GM21360 (cell line): Measurements from ENCODE around the gene SGCE.

Experiments
- ATAC-seq: cut with Tn5 transposase; IDR thresholded peaks from one replicate; pipeline ENCODE4 v1.9.1; 2021; ENCODE audit warnings: mild to moderate bottlenecking, moderate library complexity; ENCODE audit not compliant: unreplicated experiment

SGCE gene

DNA sequence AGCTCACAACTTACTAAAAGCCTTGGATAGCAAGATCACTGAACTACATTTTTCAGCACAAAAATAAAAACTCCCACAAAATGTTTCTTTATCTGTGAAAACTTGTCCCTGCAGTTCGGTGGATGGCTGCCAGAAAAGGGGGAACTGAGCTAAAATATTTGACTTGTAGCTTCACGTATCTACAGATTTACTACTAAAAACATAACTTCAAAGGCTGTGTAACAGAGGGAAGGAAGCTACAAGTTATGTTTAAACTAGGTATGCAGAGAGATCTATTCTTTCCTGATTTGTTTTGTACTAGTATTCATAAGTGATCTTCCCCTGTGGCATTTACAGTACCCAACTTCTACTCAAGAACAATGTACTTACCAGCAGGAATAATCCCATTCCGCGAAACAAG is 25.1 kb downstream of the SGCE start:
- no peak for ATAC-seq

- no peak for ATAC-seq
Observed at GRCh38 chr7:94623820-94624219, 32.1 kb downstream of the SGCE start.

GRCh38 chr7:94621120-94621519 is 34.8 kb downstream of the SGCE start:
- peak; percentile 8 for ATAC-seq

DNA sequence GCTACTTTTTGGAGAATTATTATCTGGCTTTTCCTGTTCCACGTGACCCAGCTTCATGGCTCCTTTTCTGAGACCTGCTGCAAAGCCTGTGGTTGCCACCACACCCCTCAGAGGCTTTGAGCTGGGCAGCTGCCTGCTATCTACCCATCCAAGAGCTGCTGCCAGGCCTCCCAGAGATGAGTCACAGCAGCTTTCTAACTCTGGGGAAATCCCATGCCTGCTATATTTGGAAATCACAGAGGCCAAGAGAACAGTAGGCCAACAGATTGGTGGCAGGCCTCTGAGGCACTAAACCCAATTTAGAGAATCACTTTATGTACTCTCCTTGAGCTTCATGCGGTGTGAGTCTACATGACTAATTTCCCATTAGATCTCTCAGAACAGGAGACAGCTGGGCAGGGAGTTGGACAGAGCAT is 35.2 kb downstream of the SGCE start:
- peak; percentile 97 for ATAC-seq

GRCh38 chr7:94618126-94618525 is 37.8 kb downstream of the SGCE start:
- no peak for ATAC-seq

DNA sequence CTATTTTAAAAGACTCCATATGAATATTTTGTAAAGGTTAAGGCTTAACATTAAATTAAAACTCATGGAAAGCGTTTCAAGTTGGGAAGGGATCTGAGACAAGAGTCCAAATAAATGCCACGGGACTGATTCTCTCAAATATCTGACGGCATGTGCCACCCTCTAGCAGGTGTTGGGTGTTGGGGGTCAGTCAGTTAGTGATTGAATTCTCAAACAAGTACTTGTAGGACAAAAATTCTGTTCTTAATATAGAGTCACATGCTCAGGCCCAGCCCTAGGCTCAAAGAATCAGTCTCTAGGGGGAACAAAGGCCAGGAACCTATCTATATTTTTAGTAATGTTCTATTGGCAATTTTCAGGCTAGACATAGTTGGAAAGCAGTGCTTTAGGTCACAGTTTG is 39.1 kb downstream of the SGCE start:
- ATAC-seq: no peak

DNA sequence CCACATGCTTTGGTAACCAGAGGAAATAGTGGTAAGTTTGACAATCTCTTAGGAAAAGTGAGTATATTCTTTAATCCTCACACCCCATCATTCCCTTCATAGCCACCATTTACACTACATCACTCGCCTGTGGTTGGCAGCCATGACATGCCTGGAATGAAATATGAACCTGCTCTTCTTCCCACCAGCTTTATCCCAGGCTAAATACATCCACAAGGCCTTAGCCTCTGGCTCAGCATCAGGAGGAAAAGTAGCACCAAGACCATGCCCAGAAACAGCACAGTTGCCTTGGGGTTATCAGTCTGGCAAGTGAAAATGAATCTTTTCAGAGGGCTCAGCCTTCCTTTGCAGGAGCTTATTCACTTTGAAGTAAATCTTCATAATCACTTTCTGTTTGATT is 40.3 kb downstream of the SGCE start:
- ATAC-seq: no peak

DNA sequence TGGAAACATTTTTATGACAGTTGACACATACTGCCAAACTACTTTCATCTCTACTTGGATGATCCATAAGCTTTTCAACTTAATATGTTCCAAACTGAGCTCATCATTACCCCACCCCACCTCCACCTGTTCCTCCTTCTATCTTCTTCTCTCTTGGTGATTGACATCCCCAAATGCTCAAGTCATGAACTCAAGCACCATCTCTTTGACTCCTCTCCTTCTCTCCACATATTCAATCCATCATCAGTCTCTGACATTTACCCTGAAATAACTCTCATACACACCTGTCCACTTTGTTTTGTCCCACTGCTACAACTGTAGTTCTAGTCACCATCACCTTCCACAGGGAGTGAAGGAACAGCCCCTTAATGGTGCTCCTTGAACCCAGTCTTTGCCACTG is 43.3 kb downstream of the SGCE start:
- no peak for ATAC-seq

- no peak for ATAC-seq
Observed at GRCh38 chr7:94612253-94612652, 43.7 kb downstream of the SGCE start.

DNA sequence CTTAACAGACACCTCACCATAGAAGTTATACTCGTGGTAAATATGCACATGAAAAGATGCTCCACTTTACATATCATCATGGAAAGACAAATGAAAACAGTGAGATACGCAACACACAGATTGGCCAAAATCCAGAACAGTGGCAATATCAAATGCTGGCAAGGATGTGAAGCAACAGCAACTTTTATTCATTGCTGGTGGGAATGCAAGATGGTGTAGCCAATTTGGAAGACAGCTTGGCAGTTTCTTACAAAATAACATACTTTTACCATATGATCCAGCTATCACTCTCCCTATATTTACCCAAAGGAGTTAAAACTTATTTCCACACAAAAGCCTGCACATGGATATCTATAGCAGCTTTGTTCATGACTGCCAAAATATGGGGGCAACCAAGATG is 46.4 kb downstream of the SGCE start:
- no peak for ATAC-seq

DNA sequence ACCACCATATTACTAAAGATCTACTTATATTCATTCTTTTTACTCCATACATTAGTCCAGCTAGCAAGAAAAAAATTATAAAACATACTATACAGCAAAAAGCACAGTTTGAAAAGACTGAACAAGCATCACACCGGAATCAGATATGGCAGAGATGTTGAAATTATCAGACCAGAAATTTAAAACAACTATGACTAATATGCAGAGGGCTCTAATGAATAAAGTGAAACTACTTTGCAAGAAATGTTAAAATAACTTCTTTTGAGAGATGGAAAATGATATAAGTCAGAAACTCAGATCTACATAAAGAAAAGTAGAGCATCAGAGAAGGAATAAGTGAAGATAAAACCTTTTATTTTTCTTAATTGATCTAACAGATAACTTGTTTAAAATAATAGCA is 50.9 kb downstream of the SGCE start:
- peak; percentile 66 for ATAC-seq

GRCh38 chr7:94602181-94602580 is 53.8 kb downstream of the SGCE start:
- ATAC-seq: no peak

GRCh38 chr7:94600267-94600666 is 55.7 kb downstream of the SGCE start:
- ATAC-seq: no peak

DNA sequence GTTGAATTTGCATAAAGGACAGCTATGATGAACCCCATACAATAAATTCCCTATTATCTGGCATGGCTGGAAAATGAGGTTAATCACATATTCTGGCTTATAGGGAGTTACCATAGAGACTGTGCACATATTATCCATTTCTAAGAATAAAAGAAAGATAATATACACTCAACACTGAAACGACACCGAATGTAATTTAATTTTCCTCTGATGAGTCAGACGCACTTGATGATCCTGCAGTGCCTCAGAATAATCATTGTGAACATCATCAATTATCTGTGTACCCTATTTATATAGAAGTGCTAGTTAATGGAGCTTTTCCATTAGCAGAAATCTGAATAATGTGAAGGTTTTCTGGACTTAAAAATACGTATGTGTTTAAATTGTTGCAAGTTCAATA is 60.2 kb downstream of the SGCE start:
- ATAC-seq: no peak

DNA sequence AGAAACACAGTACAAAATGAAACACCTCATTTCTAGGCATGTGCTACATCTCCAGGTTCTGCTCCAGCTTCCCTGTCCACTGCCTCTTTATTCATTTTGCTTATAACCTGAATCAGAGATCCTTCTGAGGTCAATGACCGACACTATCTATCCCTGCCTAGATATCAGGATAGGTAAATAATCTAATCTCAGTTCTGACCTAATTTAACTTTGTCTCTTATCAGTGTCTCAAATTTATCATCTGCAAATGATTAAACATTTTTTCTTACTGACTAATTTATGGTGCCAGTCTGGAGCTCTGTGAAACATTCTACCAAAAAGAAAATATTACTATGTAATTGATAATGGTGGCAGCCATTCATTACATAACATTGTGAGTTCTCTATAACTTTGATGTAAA is 61.1 kb downstream of the SGCE start:
- no peak for ATAC-seq

DNA sequence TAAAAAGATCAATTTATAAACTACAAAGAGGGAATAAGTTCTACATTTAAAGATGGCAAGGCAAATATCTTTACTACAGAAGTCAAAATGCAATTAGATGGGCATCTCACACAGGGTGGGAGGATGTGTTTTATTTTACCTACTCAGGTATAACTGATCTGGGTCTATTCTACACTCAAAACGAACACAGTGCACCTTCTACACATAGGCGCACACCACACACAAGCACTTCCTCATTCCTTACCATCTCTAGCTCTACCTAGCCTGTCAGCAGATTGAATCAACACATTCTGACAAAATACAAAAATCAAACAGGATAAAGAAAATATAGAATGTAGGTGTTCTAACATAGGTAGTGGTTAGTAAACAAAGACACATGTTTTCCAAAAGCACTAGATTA is 64.8 kb downstream of the SGCE start:
- ATAC-seq: no peak

DNA sequence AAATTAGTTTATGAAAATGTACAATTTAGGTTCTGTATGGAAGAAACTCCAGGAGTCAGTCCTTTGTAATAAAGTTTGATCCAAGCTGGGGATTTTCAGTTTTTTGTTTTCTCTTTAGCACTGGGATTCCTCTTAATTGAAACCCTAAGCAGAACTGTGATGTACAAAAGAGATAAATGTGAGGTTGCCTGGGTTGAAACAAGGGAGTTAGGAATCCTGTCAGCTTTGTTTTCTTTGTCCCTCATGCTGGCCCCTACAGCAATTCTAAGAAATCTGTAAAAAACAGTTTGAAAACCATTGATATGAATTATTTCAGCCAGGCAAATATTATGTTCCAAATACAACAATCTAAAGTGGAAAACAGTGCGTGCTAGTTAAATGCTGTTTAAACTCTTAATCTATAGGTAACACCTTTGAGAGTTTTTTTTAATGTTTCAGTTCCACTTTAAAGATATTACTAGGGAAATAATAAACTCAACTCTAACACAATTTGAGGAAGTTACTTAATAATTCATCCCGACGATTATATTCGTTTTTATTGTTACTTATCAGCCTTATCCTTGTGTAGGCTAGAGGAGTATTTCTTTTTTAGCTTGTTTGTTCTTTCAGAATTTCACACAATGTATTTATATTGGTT is 65.3 kb downstream of the SGCE start:
- no peak for ATAC-seq

- ATAC-seq: no peak
Observed at GRCh38 chr7:94588075-94588474, 67.9 kb downstream of the SGCE start.

GRCh38 chr7:94584113-94584512 is 71.8 kb downstream of the SGCE start:
- no peak for ATAC-seq

DNA sequence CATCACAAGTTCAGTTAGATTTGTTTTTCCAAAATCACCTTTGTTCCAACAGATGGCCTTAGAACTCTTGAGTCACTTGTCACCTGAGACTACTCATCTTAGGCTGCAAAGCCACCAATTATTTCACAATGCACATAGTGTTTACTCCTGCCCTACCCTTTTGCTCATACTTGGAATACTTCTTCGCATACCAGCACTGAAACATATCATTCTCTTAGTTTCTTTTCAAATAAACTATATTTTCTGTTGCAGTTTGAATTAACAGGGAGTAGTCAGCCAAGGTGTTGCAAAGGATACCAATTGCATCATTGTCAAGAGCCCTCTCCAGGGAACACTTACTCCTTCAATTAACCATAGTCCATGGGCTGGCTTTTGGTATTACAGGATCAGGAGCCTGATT is 75.3 kb downstream of the SGCE start:
- ATAC-seq: no peak

DNA sequence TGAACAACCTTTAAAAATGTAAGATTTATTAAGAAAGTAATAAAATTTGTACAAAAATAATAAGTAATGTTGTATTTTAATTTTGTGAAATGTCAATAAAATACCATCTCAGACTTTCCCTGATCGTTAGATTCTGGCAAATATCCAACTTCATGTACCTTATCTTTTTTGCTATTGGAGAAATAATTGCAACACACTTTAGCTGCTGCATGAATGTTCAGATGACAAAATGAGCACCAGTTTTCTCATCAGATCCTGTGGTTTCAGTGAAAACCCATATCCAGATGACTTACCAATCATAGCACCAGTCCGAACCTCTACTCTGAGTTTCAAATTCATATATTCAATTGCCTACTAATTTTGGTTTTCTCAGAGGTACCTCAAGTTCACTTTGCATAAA is 76.5 kb downstream of the SGCE start:
- ATAC-seq: no peak

- ATAC-seq: no peak
Observed at GRCh38 chr7:94578614-94579013, 77.3 kb downstream of the SGCE start.

DNA sequence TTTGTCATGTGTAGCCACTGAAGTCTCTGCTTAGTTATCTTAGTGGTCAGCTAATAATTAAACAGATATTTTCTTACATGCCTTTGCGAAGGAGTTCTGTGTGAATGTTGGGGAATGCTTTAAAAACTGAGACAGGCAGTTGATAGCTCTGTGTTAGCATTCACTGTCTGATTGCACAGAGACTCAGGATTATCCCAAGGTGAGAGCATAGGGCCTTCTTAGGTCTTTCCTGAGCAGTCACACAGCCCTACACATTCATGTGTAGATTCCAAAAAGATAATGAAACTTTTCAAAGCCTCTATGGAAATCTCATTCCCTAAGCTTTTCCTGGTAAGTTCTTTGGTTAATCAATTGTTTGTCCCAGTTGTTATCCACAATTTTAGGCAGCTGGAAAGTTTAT is 78.6 kb downstream of the SGCE start:
- ATAC-seq: no peak

DNA sequence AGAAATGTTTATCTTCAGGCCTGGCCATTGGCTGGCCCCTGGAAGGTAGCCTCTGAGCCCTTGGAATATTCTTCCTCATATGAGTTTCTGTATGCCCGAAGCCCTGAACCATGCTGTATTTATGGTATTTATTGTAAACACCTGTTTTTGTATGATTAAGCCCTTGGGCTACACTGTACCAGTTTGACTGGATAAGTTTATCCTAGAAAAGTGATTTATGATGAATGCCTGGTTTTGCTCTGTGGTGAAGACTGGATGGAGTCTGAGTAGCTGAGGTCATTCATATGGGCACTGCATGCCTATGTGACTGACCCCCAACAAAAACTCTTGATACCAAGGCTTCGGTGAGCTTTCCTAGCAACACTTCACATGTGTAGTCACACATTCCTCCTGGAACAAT is 79.6 kb downstream of the SGCE start:
- ATAC-seq: no peak
